Mesothelial cell of epicardium (in vitro differentiated cells): ENCODE data around the gene OAS3. TPM values are rescaled to one million over a fixed set of nuclear protein-coding genes. Genes with fewer than 3 reads are reported as not detected.
"Not testable (repeated sequence)": the region's sequence is repeated elsewhere in the genome, so short reads cannot be mapped to it uniquely, and the experiment has no call there.

Source experiments
- DNase-seq, 2 experiments: peaks; one replicate each; pipeline ENCODE4 v3.0.0; 2021; ENCODE audit warnings: low spot score in 2 of 2; ENCODE audit not compliant: unreplicated experiment in 2 of 2
- H3K27ac Mint-ChIP-seq: 2 replicates; pipeline ENCODE4 v1.8.0; 2021; ENCODE audit warnings: mixed read lengths
- H3K27me3 Mint-ChIP-seq: 2 replicates; pipeline ENCODE4 v1.8.0; 2021; ENCODE audit warnings: low read depth, mixed read lengths
- H3K36me3 Mint-ChIP-seq: 2 replicates; pipeline ENCODE4 v1.8.0; 2021; ENCODE audit warnings: mixed read lengths
- H3K4me1 Mint-ChIP-seq: 2 replicates; pipeline ENCODE4 v1.8.0; 2021; ENCODE audit warnings: mixed read lengths
- H3K4me3 Mint-ChIP-seq: 2 replicates; pipeline ENCODE4 v1.8.0; 2021; ENCODE audit warnings: mild to moderate bottlenecking, moderate library complexity, mixed read lengths
- H3K9me3 Mint-ChIP-seq: 2 replicates; pipeline ENCODE4 v1.8.0; 2021; ENCODE audit warnings: mixed read lengths
- CTCF ChIP-seq: fragments of 200-600 bp; sonication (generic); IDR thresholded peaks from one replicate; pipeline ENCODE4 v1.5.0; 2021; ENCODE audit warnings: antibody characterized with exemption; ENCODE audit not compliant: unreplicated experiment
- total RNA-seq: library from RNA; stranded (reverse); gene quantifications from 3 replicates; pipeline ENCODE4 v1.2.1, GENCODE V29; 2021

OAS3 gene
- total RNA-seq, 1 donor from 2014 or later, result 6.5 TPM

GRCh38 chr12:112950701-112951100 lies 12.4 kb downstream of the OAS3 start:
- Mint-ChIP-seq H3K27me3 (peaks cover 8% of the 10 kb centered on the region), H3K4me3 (no peak overlapping the region), H3K27ac (no peak overlapping the region), H3K9me3 (peaks cover 16% of the 10 kb centered on the region), H3K36me3 (peaks cover 5% of the 10 kb centered on the region), H3K4me1 (no peaks in the 10 kb centered on the region)
- no peak for TF ChIP-seq CTCF
- no peak for DNase-seq

GRCh38 chr12:112957125-112957524 lies 18.9 kb downstream of the OAS3 start:
- peaks cover 21% of the 10 kb centered on the region for H3K27me3 Mint-ChIP-seq
- H3K36me3 Mint-ChIP-seq, result peaks cover 23% of the 10 kb centered on the region
- H3K4me1 Mint-ChIP-seq, H3K4me3 Mint-ChIP-seq, H3K27ac Mint-ChIP-seq, DNase-seq: not testable (repeated sequence)
- H3K9me3 Mint-ChIP-seq, result peaks cover 41% of the 10 kb centered on the region

- peaks cover 18% of the 10 kb centered on the region for H3K36me3 Mint-ChIP-seq
- DNase-seq, result no peak
- no peak overlapping the region for H3K27ac Mint-ChIP-seq
- H3K4me1 Mint-ChIP-seq, result no peaks in the 10 kb centered on the region
- no peak overlapping the region for H3K4me3 Mint-ChIP-seq
- TF ChIP-seq CTCF, result no peak
- peaks cover 16% of the 10 kb centered on the region for H3K27me3 Mint-ChIP-seq
- H3K9me3 Mint-ChIP-seq, result peaks cover 28% of the 10 kb centered on the region
Observed at GRCh38 chr12:112961074-112961473, 22.8 kb downstream of the OAS3 start.

GRCh38 chr12:112961536-112961935 lies 23.3 kb downstream of the OAS3 start:
- Mint-ChIP-seq H3K9me3 (peaks cover 24% of the 10 kb centered on the region), H3K4me3 (no peak overlapping the region), H3K36me3 (peaks cover 18% of the 10 kb centered on the region), H3K27ac (no peak overlapping the region), H3K27me3 (peaks cover 17% of the 10 kb centered on the region), H3K4me1 (no peaks in the 10 kb centered on the region)
- TF ChIP-seq CTCF, result no peak
- no peak for DNase-seq

- peaks cover 18% of the 10 kb centered on the region for H3K36me3 Mint-ChIP-seq
- peaks cover 19% of the 10 kb centered on the region for H3K9me3 Mint-ChIP-seq
- no peak overlapping the region for H3K4me3 Mint-ChIP-seq
- peaks cover 14% of the 10 kb centered on the region for H3K27me3 Mint-ChIP-seq
- H3K27ac Mint-ChIP-seq, result no peak overlapping the region
- no peak for DNase-seq
- no peak for TF ChIP-seq CTCF
- no peaks in the 10 kb centered on the region for H3K4me1 Mint-ChIP-seq
Observed at GRCh38 chr12:112962561-112962960, 24.3 kb downstream of the OAS3 start.

GRCh38 chr12:112963227-112963861 lies 25.1 kb downstream of the OAS3 start:
- no peak overlapping the region for H3K27ac Mint-ChIP-seq
- no peak overlapping the region for H3K4me3 Mint-ChIP-seq
- no peaks in the 10 kb centered on the region for H3K4me1 Mint-ChIP-seq
- H3K27me3 Mint-ChIP-seq, result peaks cover 16% of the 10 kb centered on the region
- H3K36me3 Mint-ChIP-seq, result peaks cover 14% of the 10 kb centered on the region
- no peak for TF ChIP-seq CTCF
- peaks cover 13% of the 10 kb centered on the region for H3K9me3 Mint-ChIP-seq
- no peak for DNase-seq
